ENCODE measurements around the gene DNM3.

- no peak for TF ChIP-seq POLR2A (IDR thresholded peaks at IDR 0.05)
- TF ChIP-seq CTCF (IDR thresholded peaks at IDR 0.05): no peak
Measured at GRCh38 chr1:172427191-172427590, 585.9 kb downstream of the DNM3 start.

Data from adrenal gland (tissue), 5 donors.